GM23338 (cell line): Measurements from ENCODE around the gene PRDM7. TPM values are rescaled to one million over a fixed set of nuclear protein-coding genes. Genes with fewer than 3 reads are reported as not detected.

Source experiments
- ATAC-seq: fragments of 200-7000 bp; cut with Tn5 transposase; 3 replicates; pipeline ENCODE4 v1.9.1; 2020
- DNase-seq: peaks from one replicate; pipeline ENCODE4 v3.0.0-alpha.2; 2015; ENCODE audit warnings: low spot score
- H2AFZ ChIP-seq: fragments of 200-600 bp; sonication (generic); 2 replicates; pipeline ENCODE4 v1.8.0; 2016; ENCODE audit warnings: antibody characterized with exemption, mild to moderate bottlenecking, moderate library complexity
- H3F3A ChIP-seq: fragments of 200-600 bp; sonication (generic); replicated peaks from 2 replicates; pipeline ENCODE4 v1.8.0; 2017; ENCODE audit warnings: antibody characterized with exemption, mixed run types, low read depth
- H3K27ac ChIP-seq: fragments of 200-600 bp; sonication (generic); 2 replicates; pipeline ENCODE4 v1.6.1; 2016; ENCODE audit warnings: low read depth
- H3K27me3 ChIP-seq: fragments of 200-600 bp; sonication (generic); 2 replicates; pipeline ENCODE4 v1.8.0; 2016; ENCODE audit warnings: mild to moderate bottlenecking, mixed run types, moderate library complexity; ENCODE audit not compliant: insufficient read depth
- H3K36me3 ChIP-seq: fragments of 200-600 bp; sonication (generic); 2 replicates; pipeline ENCODE4 v1.8.0; 2016; ENCODE audit warnings: mild to moderate bottlenecking; ENCODE audit not compliant: insufficient read depth
- H3K4me1 ChIP-seq: fragments of 200-600 bp; sonication (generic); 2 replicates; pipeline ENCODE4 v1.8.0; 2016; ENCODE audit warnings: mild to moderate bottlenecking, moderate library complexity; ENCODE audit not compliant: insufficient read depth
- H3K4me2 ChIP-seq: fragments of 200-600 bp; sonication (generic); 2 replicates; pipeline ENCODE4 v1.7.1; 2017; ENCODE audit warnings: mixed run types
- H3K4me3 ChIP-seq: fragments of 200-600 bp; sonication (generic); 2 replicates; pipeline ENCODE4 v1.6.1; 2016; ENCODE audit warnings: mixed run types
- H3K79me2 ChIP-seq: fragments of 200-600 bp; sonication (generic); replicated peaks from 2 replicates; pipeline ENCODE4 v1.8.0; 2017; ENCODE audit warnings: mild to moderate bottlenecking; ENCODE audit not compliant: insufficient read depth
- H3K9me2 ChIP-seq: fragments of 200-600 bp; sonication (generic); 2 replicates; pipeline ENCODE4 v1.8.0; 2017; ENCODE audit not compliant: insufficient read depth
- H4K20me1 ChIP-seq: fragments of 200-600 bp; sonication (generic); replicated peaks from 2 replicates; pipeline ENCODE4 v1.8.0; 2017; ENCODE audit warnings: mild to moderate bottlenecking; ENCODE audit not compliant: insufficient read depth
- H3K27ac Mint-ChIP-seq: 2 replicates; pipeline ENCODE4 v1.8.0; 2020; ENCODE audit warnings: inconsistent platforms, mild to moderate bottlenecking, moderate library complexity, mixed read lengths
- H3K27me3 Mint-ChIP-seq: 3 replicates; pipeline ENCODE4 v1.8.0; 2022; ENCODE audit warnings: low read depth, mild to moderate bottlenecking, moderate library complexity, mixed read lengths, inconsistent platforms; ENCODE audit not compliant: insufficient read depth, poor library complexity
- H3K36me3 Mint-ChIP-seq: 3 replicates; pipeline ENCODE4 v1.8.0; 2021; ENCODE audit warnings: low read depth, mild to moderate bottlenecking, inconsistent platforms, moderate library complexity, mixed read lengths
- H3K4me1 Mint-ChIP-seq: 3 replicates; pipeline ENCODE4 v1.8.0; 2020; ENCODE audit warnings: mild to moderate bottlenecking, inconsistent platforms, mixed read lengths
- H3K4me3 Mint-ChIP-seq: 3 replicates; pipeline ENCODE4 v1.8.0; 2021; ENCODE audit warnings: moderate library complexity, mild to moderate bottlenecking, inconsistent platforms, mixed read lengths
- H3K9me3 Mint-ChIP-seq: 3 replicates; pipeline ENCODE4 v1.8.0; 2020; ENCODE audit warnings: moderate library complexity, mild to moderate bottlenecking, inconsistent platforms, mixed read lengths
- CREB1 ChIP-seq: fragments of 250-450 bp; sonication (Bioruptor Pico); IDR thresholded peaks from 2 replicates; pipeline ENCODE4 v1.5.0; 2020; ENCODE audit warnings: low read depth, mild to moderate bottlenecking, moderate library complexity
- CTCF ChIP-seq, 2 experiments: fragments of 200-600 bp in 1 of 2; sonication (generic) in 1 of 2; conservative IDR thresholded peaks; 2 replicates each; pipeline versions ENCODE4 v1.5.1 to v1.6.1; 2016 to 2017; ENCODE audit warnings: antibody characterized with exemption in 2 of 2, low read depth in 2 of 2, mild to moderate bottlenecking in 2 of 2, moderate library complexity in 1 of 2
- ETS1 ChIP-seq: IDR thresholded peaks from 2 replicates; pipeline ENCODE4 v1.6.1; 2016; ENCODE audit warnings: antibody characterized with exemption
- EZH2 ChIP-seq: fragments of 200-600 bp; sonication (generic); IDR thresholded peaks from one replicate; pipeline ENCODE4 v1.8.0; 2017; ENCODE audit warnings: antibody characterized with exemption, mild to moderate bottlenecking, low read depth; ENCODE audit not compliant: unreplicated experiment
- EZH2phosphoT487 ChIP-seq: fragments of 200-600 bp; sonication (generic); IDR thresholded peaks from one replicate; pipeline ENCODE4 v1.8.1; 2018; ENCODE audit warnings: antibody characterized with exemption; ENCODE audit not compliant: unreplicated experiment
- JUNB ChIP-seq: IDR thresholded peaks from one replicate; pipeline ENCODE4 v1.6.1; 2016; ENCODE audit warnings: antibody characterized with exemption; ENCODE audit not compliant: unreplicated experiment
- NANOG ChIP-seq: IDR thresholded peaks from 2 replicates; pipeline ENCODE4 v1.6.1; 2016; ENCODE audit warnings: antibody characterized with exemption, borderline replicate concordance
- POLR2AphosphoS5 ChIP-seq: IDR thresholded peaks from 2 replicates; pipeline ENCODE4 v1.6.1; 2016; ENCODE audit warnings: antibody characterized with exemption, low read depth
- REST ChIP-seq: IDR thresholded peaks from one replicate; pipeline ENCODE4 v1.6.1; 2018; ENCODE audit warnings: antibody characterized with exemption; ENCODE audit not compliant: unreplicated experiment
- STAT1 ChIP-seq: IDR thresholded peaks from one replicate; pipeline ENCODE4 v1.6.1; 2016; ENCODE audit warnings: antibody characterized with exemption; ENCODE audit not compliant: unreplicated experiment
- ZNF114 ChIP-seq: fragments of 250-450 bp; sonication (Bioruptor Pico); IDR thresholded peaks from 2 replicates; pipeline ENCODE4 v1.5.0; 2020; ENCODE audit warnings: mild to moderate bottlenecking, moderate library complexity
- ZNF331 ChIP-seq: fragments of 250-450 bp; sonication (Bioruptor Pico); IDR thresholded peaks from 2 replicates; pipeline ENCODE4 v1.5.0; 2020; ENCODE audit warnings: low read depth, mild to moderate bottlenecking, moderate library complexity
- ZNF462 ChIP-seq: fragments of 250-450 bp; sonication (Bioruptor Pico); IDR thresholded peaks from 2 replicates; pipeline ENCODE4 v1.5.0; 2020; ENCODE audit warnings: mild to moderate bottlenecking, moderate library complexity
- polyA plus RNA-seq: library from polyadenylated mRNA; unstranded; fragments of >200 nt; fragmentation: Nextera tagmentation; extraction: Ambion mirVana; gene quantifications from 2 replicates; pipeline ENCODE4 v1.2.1, GENCODE V29; 2016
- total RNA-seq: library from RNA; depleted of rRNA; stranded (reverse); fragments of >200 nt; shearing (Covaris generic); gene quantifications from 2 replicates; pipeline ENCODE4 v1.2.3, GENCODE V29; 2014

PRDM7 gene
- total and polyA plus RNA-seq, 2 experiments from 2014 or later, result 0.08 TPM; not detected in 1

- H2AFZ ChIP-seq, result no peak overlapping the region
- ATAC-seq (no peak), DNase-seq (no peak)
- peaks cover 7% of the 10 kb centered on the region for H3K4me1 Mint-ChIP-seq
- H3K9me3 Mint-ChIP-seq, result no peaks in the 10 kb centered on the region; the same call in 2 of the 3 replicates
- no peaks in the 10 kb centered on the region; the same call in 1 of the 2 replicates for H3K36me3 ChIP-seq
- peaks cover 12% of the 10 kb centered on the region for H3K27me3 Mint-ChIP-seq
- no peaks in the 10 kb centered on the region for H4K20me1 ChIP-seq
- no peaks in the 10 kb centered on the region for H3K27me3 ChIP-seq
- H3K4me1 ChIP-seq, result no peaks in the 10 kb centered on the region
- no peak overlapping the region for H3K4me2 ChIP-seq
- no peak overlapping the region for H3K4me3 ChIP-seq
- TF ChIP-seq POLR2AphosphoS5 (no peak), EZH2phosphoT487 (no peak), CREB1 (CRISPR knock-in tag) (no peak), STAT1 (no peak), CTCF (conservative IDR thresholded peaks at IDR 0.05; ENCODE audit: low read depth in 2 of 2) (no peak), JUNB (no peak), ZNF114 (CRISPR knock-in tag) (no peak), ZNF331 (CRISPR knock-in tag) (no peak), ETS1 (no peak), EZH2 (no peak), ZNF462 (CRISPR knock-in tag) (no peak), NANOG (no peak), REST (no peak)
- no peaks in the 10 kb centered on the region for H3K79me2 ChIP-seq
- H3K9me2 ChIP-seq, result no peaks in the 10 kb centered on the region
- peaks cover 71% of the 10 kb centered on the region for H3K36me3 Mint-ChIP-seq
- H3K27ac Mint-ChIP-seq, result no peak overlapping the region
- 0 out of 2 replicates have a peak, but pooled peaks cover 2% of the 10 kb centered on the region for H3F3A ChIP-seq
- no peak overlapping the region for H3K4me3 Mint-ChIP-seq
- no peak overlapping the region for H3K27ac ChIP-seq
Measured at GRCh38 chr16:90034504-90034903, 42.6 kb downstream of the PRDM7 start.
